ENCODE data around the gene CD55. TPM values are rescaled to one million over a fixed set of nuclear protein-coding genes. Genes with fewer than 3 reads are reported as not detected.

CD55 gene
- total and polyA plus RNA-seq, 2 of the 8 experiments (the other 6 are each of a cell fraction or from before 2014, with no cell fraction given), result 20.1 to 22.8 TPM

- Histone ChIP-seq H3K36me3 (ENCODE audit: control insufficient read depth in 2 of 4, insufficient read depth in 4 of 4, low read length in 3 of 4) (no peaks in the 10 kb centered on the region; a peak in 1 of 8 replicates), H2BK15ac (ENCODE audit: low read length) (no peak overlapping the region), H2AK5ac (ENCODE audit: low read depth, low read length) (no peak overlapping the region), H2BK12ac (ENCODE audit: low read depth, low read length) (no peak overlapping the region), H3K4ac (replicated peaks; ENCODE audit: insufficient read length, low read depth, low read length) (no peak overlapping the region), H3K4me2 (ENCODE audit: insufficient read depth in 1 of 2, low read depth in 2 of 2, low read length in 2 of 2) (no peak overlapping the region), H4K5ac (ENCODE audit: insufficient read length, low read depth, low read length) (no peak overlapping the region), H2BK120ac (replicated peaks; ENCODE audit: low read depth, low read length) (no peak overlapping the region), H3K79me1 (ENCODE audit: low read depth, low read length) (no peaks in the 10 kb centered on the region), H4K20me1 (replicated peaks in 1 of 2; ENCODE audit: control insufficient read depth in 1 of 2, insufficient read depth in 2 of 2, low read length in 2 of 2) (peaks cover 0 to 3% of the 10 kb centered on the region in 2 experiments), H3K9ac (replicated peaks in 1 of 4; ENCODE audit: extremely low read depth in 1 of 4, low read depth in 3 of 4, low read length in 3 of 4) (no peak overlapping the region), H4K8ac (ENCODE audit: extremely low read depth, insufficient read depth, low read length) (no peak overlapping the region), H3K4me1 (replicated peaks in 1 of 4; ENCODE audit: control insufficient read depth in 3 of 4, insufficient read depth in 4 of 4, low read length in 3 of 4) (peaks cover 1 to 7% (median 5%) of the 10 kb centered on the region in 4 experiments; a peak in 3 of 7 replicates), H3K23me2 (ENCODE audit: low read depth, low read length) (peaks cover 6% of the 10 kb centered on the region), H3K9me3 (ENCODE audit: insufficient read depth in 2 of 2, low read depth in 1 of 2, low read length in 1 of 2) (no peaks in the 10 kb centered on the region), H3K27me3 (replicated peaks in 1 of 4; ENCODE audit: control insufficient read depth in 3 of 4, extremely low read depth in 1 of 4, insufficient read depth in 3 of 4, low read length in 3 of 4) (no peaks in the 10 kb centered on the region), H3K79me2 (ENCODE audit: control insufficient read depth in 1 of 2, insufficient read depth in 2 of 2, low read length in 2 of 2) (peaks cover 0 to 5% of the 10 kb centered on the region in 2 experiments; a peak in 3 of 4 replicates), H2BK20ac (ENCODE audit: low read length) (no peak overlapping the region), H3K18ac (ENCODE audit: extremely low read depth, low read length) (no peak overlapping the region; the same call in 1 of the 2 replicates), H3K14ac (ENCODE audit: insufficient read length) (no peak overlapping the region), H3K4me3 (ENCODE audit: extremely low read depth in 1 of 4, insufficient read depth in 2 of 4, low read depth in 3 of 4, low read length in 4 of 4) (no peak overlapping the region), H3K27ac (ENCODE audit: low read depth, low read length) (no peak overlapping the region), H3K56ac (replicated peaks; ENCODE audit: insufficient read length, low read depth, low read length) (no peak overlapping the region), H2AFZ (ENCODE audit: low read length) (no peak overlapping the region), H4K91ac (replicated peaks; ENCODE audit: insufficient read length, low read length) (no peak overlapping the region), H2BK5ac (ENCODE audit: low read depth, low read length) (no peak overlapping the region), H3K23ac (ENCODE audit: insufficient read length) (no peak overlapping the region)
- DNase-seq (ENCODE audit: low read depth in 1 of 2, low spot score in 2 of 2) (no peak), FAIRE-seq (no peak)
- ChIA-PET POLR2A (ENCODE audit: partially characterized antibody) (interaction anchor here (0.9 to 1.8 kb wide), 2 partner anchors 13 to 234 kb away, joined by 3 to 4 read pairs; no protein-coding TSS in a partner anchor), CTCF (ENCODE audit: partially characterized antibody) (no interaction called here)
- WGBS, 2 experiments (ENCODE audit: extremely low coverage in 1 of 2, insufficient coverage in 1 of 2, insufficient read length in 1 of 2, insufficient replicate concordance in 2 of 2, low coverage in 1 of 2, low lambda C conversion rate in 2 of 2, missing lambda C conversion rate in 1 of 2), result 83% methylated on average over 3 of the region's 3 CpGs; no CpG with 5 or more reads in 1 of the 2 experiments
- TF ChIP-seq E2F6 (IDR thresholded peaks at IDR 0.05) (no peak), TCF12 (IDR thresholded peaks at IDR 0.05; ENCODE audit: low read depth, low read length) (no peak), SP4 (IDR thresholded peaks at IDR 0.05; ENCODE audit: low read length) (no peak), BCL11A (IDR thresholded peaks at IDR 0.05; ENCODE audit: low read depth in 2 of 2, low read length in 2 of 2) (no peak), CTBP2 (IDR thresholded peaks at IDR 0.05; ENCODE audit: borderline replicate concordance, insufficient read depth, insufficient read length, low read length) (no peak), RXRA (IDR thresholded peaks at IDR 0.05; ENCODE audit: insufficient read depth, low read depth, low read length) (no peak), CBX5 (IDR thresholded peaks at IDR 0.05; ENCODE audit: low read depth, low read length) (no peak), POLR2AphosphoS5 (IDR thresholded peaks at IDR 0.05; ENCODE audit: low read depth, low read length) (no peak), EP300 (IDR thresholded peaks at IDR 0.05; ENCODE audit: borderline replicate concordance in 1 of 2, low read depth in 2 of 2, low read length in 2 of 2) (no peak), SP2 (IDR thresholded peaks at IDR 0.05; ENCODE audit: low read length) (no peak), TAF7 (optimal IDR thresholded peaks at IDR 0.05; ENCODE audit: borderline replicate concordance, low read depth, low read length) (no peak), YY1 (IDR thresholded peaks at IDR 0.05; ENCODE audit: low read depth, low read length) (no peak), TEAD4 (IDR thresholded peaks at IDR 0.05; ENCODE audit: low read depth, low read length) (no peak), POLR2A (IDR thresholded peaks at IDR 0.05; ENCODE audit: control extremely low read depth in 1 of 2, low read depth in 2 of 2, low read length in 2 of 2) (no peak)
Measured at GRCh38 chr1:207317561-207317960, 3.9 kb upstream of the CD55 start.
